H1 (cell line): ENCODE data around the gene SLC38A1. TPM values are rescaled to one million over a fixed set of nuclear protein-coding genes. Genes with fewer than 3 reads are reported as not detected.

Experiments used
- CTCF ChIA-PET: fragments of 300-600 bp; sonication (Branson Sonifier 250); formaldehyde crosslinking; loops from one replicate; lab custom pipeline; 2021; ENCODE audit not compliant: partially characterized antibody; lab: Charles Lee
- POLR2A ChIA-PET: fragments of 300-600 bp; sonication (Branson Sonifier 250); formaldehyde crosslinking; loops from one replicate; lab custom pipeline; 2021; ENCODE audit warnings: inconsistent platforms; ENCODE audit not compliant: partially characterized antibody; lab: Charles Lee
- DNase-seq, 2 experiments: peaks; one replicate each; pipeline versions ENCODE4 v3.0.0 to v3.0.0-alpha.2; 2010 to 2022; ENCODE audit warnings: low spot score in 2 of 2, low read depth in 1 of 2, mixed read lengths in 1 of 2
- FAIRE-seq: peaks from 2 replicates; lab custom pipeline; 2011; peaks lifted over from hg19 to GRCh38; lab: Jason Lieb, UNC
- H2AFZ ChIP-seq: 2 replicates; pipeline ENCODE4 v1.8.1; 2012; ENCODE audit warnings: low read length, inconsistent platforms
- H2AK5ac ChIP-seq: 2 replicates; pipeline ENCODE4 v1.6.1; 2013; ENCODE audit warnings: low read depth, low read length
- H2BK120ac ChIP-seq: replicated peaks from 2 replicates; pipeline ENCODE3; 2013; ENCODE audit warnings: low read depth, low read length, inconsistent platforms
- H2BK12ac ChIP-seq: 2 replicates; pipeline ENCODE4 v1.6.1; 2013; ENCODE audit warnings: low read depth, low read length
- H2BK15ac ChIP-seq: 2 replicates; pipeline ENCODE4 v1.6.1; 2013; ENCODE audit warnings: low read length
- H2BK20ac ChIP-seq: 2 replicates; pipeline ENCODE4 v1.6.1; 2013; ENCODE audit warnings: low read length
- H2BK5ac ChIP-seq: 2 replicates; pipeline ENCODE4 v1.6.1; 2013; ENCODE audit warnings: low read depth, low read length
- H3K14ac ChIP-seq: 2 replicates; pipeline ENCODE4 v1.6.1; 2013; ENCODE audit warnings: inconsistent platforms; ENCODE audit not compliant: insufficient read length
- H3K18ac ChIP-seq: 2 replicates; pipeline ENCODE4 v1.6.1; 2013; ENCODE audit warnings: low read length; ENCODE audit errors: extremely low read depth
- H3K23ac ChIP-seq: 2 replicates; pipeline ENCODE4 v1.6.1; 2013; ENCODE audit warnings: inconsistent platforms; ENCODE audit not compliant: insufficient read length
- H3K23me2 ChIP-seq: 2 replicates; pipeline ENCODE4 v1.6.1; 2013; ENCODE audit warnings: low read depth, low read length
- H3K27ac ChIP-seq: 2 replicates; pipeline ENCODE4 v1.6.1; 2011; ENCODE audit warnings: low read depth, low read length, inconsistent platforms
- H3K27me3 ChIP-seq, 4 experiments: replicated peaks in 1 of 4; 1 replicate in 1 of 4; 2 replicates in 3 of 4; pipeline versions ENCODE4 v1.6.1 to v1.8.1; 2011 to 2013; ENCODE audit warnings: low read length in 3 of 4, mild to moderate bottlenecking in 3 of 4, inconsistent platforms in 2 of 4, mixed read lengths in 2 of 4, moderate library complexity in 1 of 4; ENCODE audit not compliant: control insufficient read depth in 3 of 4, insufficient read depth in 3 of 4; ENCODE audit errors: extremely low read depth in 1 of 4
- H3K36me3 ChIP-seq, 4 experiments: 2 replicates each; pipeline versions ENCODE4 v1.6.1 to v1.8.1; 2011 to 2013; ENCODE audit warnings: mild to moderate bottlenecking in 4 of 4, low read length in 3 of 4, moderate library complexity in 2 of 4, control low read depth in 1 of 4, inconsistent platforms in 1 of 4; ENCODE audit not compliant: insufficient read depth in 4 of 4, control insufficient read depth in 2 of 4
- H3K4ac ChIP-seq: replicated peaks from 2 replicates; pipeline ENCODE3; 2013; ENCODE audit warnings: low read length, low read depth, mixed read lengths, inconsistent platforms; ENCODE audit not compliant: insufficient read length
- H3K4me1 ChIP-seq, 4 experiments: replicated peaks in 1 of 4; 1 replicate in 1 of 4; 2 replicates in 3 of 4; pipeline versions ENCODE4 v1.6.1 to v1.8.1; 2011 to 2013; ENCODE audit warnings: low read length in 3 of 4, inconsistent platforms in 2 of 4, mixed read lengths in 1 of 4; ENCODE audit not compliant: insufficient read depth in 4 of 4, control insufficient read depth in 3 of 4
- H3K4me2 ChIP-seq, 2 experiments: 2 replicates each; pipeline versions ENCODE4 v1.6.1 to v1.8.1; 2011 to 2013; ENCODE audit warnings: low read depth in 2 of 2, low read length in 2 of 2, control low read depth in 1 of 2, inconsistent platforms in 1 of 2, mild to moderate bottlenecking in 1 of 2; ENCODE audit not compliant: insufficient read depth in 1 of 2
- H3K4me3 ChIP-seq, 4 experiments: fragments of 200-600, 300-600 bp in 1 of 4; sonication (generic), shearing (Covaris generic), sonication (Bioruptor Twin) in 1 of 4; 2 replicates each; pipeline versions ENCODE4 v1.5.1 to v1.8.1; 2011 to 2016; ENCODE audit warnings: low read length in 4 of 4, low read depth in 3 of 4, control low read depth in 2 of 4, inconsistent platforms in 2 of 4, mild to moderate bottlenecking in 2 of 4, mixed read lengths in 1 of 4, moderate library complexity in 1 of 4; ENCODE audit not compliant: insufficient read depth in 2 of 4; ENCODE audit errors: extremely low read depth in 1 of 4
- H3K56ac ChIP-seq: replicated peaks from 2 replicates; pipeline ENCODE3; 2013; ENCODE audit warnings: low read depth, mild to moderate bottlenecking, mixed read lengths, low read length, inconsistent platforms; ENCODE audit not compliant: insufficient read length
- H3K79me1 ChIP-seq: 2 replicates; pipeline ENCODE4 v1.6.1; 2013; ENCODE audit warnings: low read depth, low read length, control low read depth
- H3K79me2 ChIP-seq, 2 experiments: 2 replicates each; pipeline versions ENCODE4 v1.6.1 to v1.8.1; 2012 to 2013; ENCODE audit warnings: low read length in 2 of 2, mild to moderate bottlenecking in 2 of 2, inconsistent platforms in 1 of 2; ENCODE audit not compliant: insufficient read depth in 2 of 2, control insufficient read depth in 1 of 2
- H3K9ac ChIP-seq, 4 experiments: replicated peaks in 1 of 4; 1 replicate in 1 of 4; 2 replicates in 3 of 4; pipeline versions ENCODE4 v1.6.1 to v1.8.1; 2011 to 2013; ENCODE audit warnings: low read depth in 3 of 4, low read length in 3 of 4, control low read depth in 2 of 4, mild to moderate bottlenecking in 2 of 4, moderate library complexity in 2 of 4, inconsistent platforms in 1 of 4; ENCODE audit errors: extremely low read depth in 1 of 4
- H3K9me3 ChIP-seq, 2 experiments: 2 replicates each; pipeline versions ENCODE4 v1.6.1 to v1.8.1; 2012 to 2013; ENCODE audit warnings: mild to moderate bottlenecking in 2 of 2, moderate library complexity in 2 of 2, control low read depth in 1 of 2, inconsistent platforms in 1 of 2, low read depth in 1 of 2, low read length in 1 of 2, mixed read lengths in 1 of 2; ENCODE audit not compliant: insufficient read depth in 2 of 2
- H4K20me1 ChIP-seq, 2 experiments: replicated peaks in 1 of 2; 2 replicates each; pipeline versions ENCODE3 to v1.8.1; 2011 to 2013; ENCODE audit warnings: inconsistent platforms in 2 of 2, low read length in 2 of 2, mild to moderate bottlenecking in 1 of 2; ENCODE audit not compliant: insufficient read depth in 2 of 2, control insufficient read depth in 1 of 2
- H4K5ac ChIP-seq: 2 replicates; pipeline ENCODE4 v1.6.1; 2013; ENCODE audit warnings: low read length, low read depth, mixed read lengths, inconsistent platforms; ENCODE audit not compliant: insufficient read length
- H4K8ac ChIP-seq: 2 replicates; pipeline ENCODE4 v1.8.0; 2013; ENCODE audit warnings: mild to moderate bottlenecking, moderate library complexity, low read length, inconsistent platforms; ENCODE audit not compliant: insufficient read depth; ENCODE audit errors: extremely low read depth
- H4K91ac ChIP-seq: replicated peaks from 2 replicates; pipeline ENCODE3; 2013; ENCODE audit warnings: low read length, mixed read lengths, inconsistent platforms; ENCODE audit not compliant: insufficient read length
- CHD1 ChIP-seq: IDR thresholded peaks from 2 replicates; pipeline ENCODE4 v1.6.1; 2012; ENCODE audit warnings: low read depth, low read length, improper control_type of control experiment
- EZH2 ChIP-seq: fragments of 200-600 bp; sonication (generic); IDR thresholded peaks from 2 replicates; pipeline ENCODE4 v1.7.1; 2012; ENCODE audit warnings: low read depth, mild to moderate bottlenecking, moderate library complexity, low read length, inconsistent platforms; ENCODE audit not compliant: severe bottlenecking
- NANOG ChIP-seq: IDR thresholded peaks from 2 replicates; pipeline ENCODE4 v1.6.1; 2011; ENCODE audit warnings: low read length, low read depth, mild to moderate bottlenecking, inconsistent platforms; ENCODE audit not compliant: insufficient read depth, poor library complexity, severe bottlenecking
- SIX5 ChIP-seq: IDR thresholded peaks from 2 replicates; pipeline ENCODE4 v1.6.1; 2011; ENCODE audit warnings: mild to moderate bottlenecking, low read depth, low read length
- WGBS, 2 experiments: shearing (Covaris generic) in 1 of 2; methylation state at CpG; one replicate each; pipeline versions ENCODE4 v1.1.6 to v1.1.7; 2013 to 2015; ENCODE audit warnings: low lambda C conversion rate in 2 of 2, mixed read lengths in 2 of 2, inconsistent platforms in 1 of 2, low coverage in 1 of 2, missing lambda C conversion rate in 1 of 2; ENCODE audit not compliant: insufficient replicate concordance in 2 of 2, insufficient coverage in 1 of 2, insufficient read length in 1 of 2; ENCODE audit errors: extremely low coverage in 1 of 2, missing lambda C conversion rate in 1 of 2; 5-methylcytosine and 5-hydroxymethylcytosine counted together
- polyA plus RNA-seq, 7 experiments: library from polyadenylated mRNA; depleted of rRNA in 3 of 7; stranded (reverse) in 5 of 7; unstranded in 2 of 7; fragments of >200 nt in 5 of 7; fragments of 200-250 nt in 2 of 7; gene quantifications; 1 replicate in 5 of 7; 2 replicates in 1 of 7; 4 replicates in 1 of 7; pipeline versions ENCODE4 v1.2.1 to v1.2.3, GENCODE V29; 2011 to 2013; ENCODE audit warnings: missing spikeins in 2 of 7, mixed read lengths in 2 of 7
- total RNA-seq: library from RNA; stranded (reverse); fragmentation: NEBNext Ultra II Directional; extraction: Animal tissue kit (Norgen Biotek cat#: 25700); gene quantifications from 2 replicates; pipeline ENCODE4 v1.2.1, GENCODE V29; 2021
- TF ChIP-seq, protein P1 (sequence below): IDR thresholded peaks from 2 replicates; pipeline ENCODE4 v1.6.1; 2012; ENCODE audit warnings: low read length, inconsistent platforms

Gene SLC38A1
- total and polyA plus RNA-seq, 2 of the 8 experiments (the other 6 are each of a cell fraction or from before 2014, with no cell fraction given), result 83.4 to 242 TPM

DNA sequence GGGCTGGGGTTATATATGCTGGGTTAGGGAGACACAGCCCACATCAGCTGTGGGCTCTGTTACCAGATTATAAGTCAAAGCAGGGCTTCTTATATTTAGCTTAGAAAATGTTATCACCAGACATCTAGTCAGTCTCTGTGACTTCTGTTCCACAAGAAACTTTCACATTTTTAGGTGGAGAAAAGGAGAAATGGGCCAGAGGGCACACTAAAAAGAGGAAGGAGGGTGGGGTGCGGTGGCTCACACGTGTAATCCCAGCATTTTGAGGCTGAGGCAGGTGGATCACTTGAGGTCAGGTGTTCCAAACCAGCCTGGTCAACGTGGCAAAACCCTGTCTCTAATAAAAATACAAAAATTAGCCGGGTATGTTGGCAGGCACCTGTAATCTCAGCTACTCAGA lies 28.0 kb upstream of the SLC38A1 start:
- Histone ChIP-seq H3K4me3 (no peak overlapping the region), H3K56ac (no peak overlapping the region), H2BK20ac (no peak overlapping the region), H3K23me2 (no peaks in the 10 kb centered on the region), H3K4me2 (no peak overlapping the region), H4K91ac (no peak overlapping the region), H2AFZ (no peak overlapping the region), H3K36me3 (no peaks in the 10 kb centered on the region), H3K4me1 (peaks cover 0 to 11% (median 5%) of the 10 kb centered on the region in 4 experiments; a peak in 2 of 7 replicates)
- DNase-seq, result no peak
- TF ChIP-seq SIX5, result no peak
- TF ChIP-seq NANOG, result no peak
- TF ChIP-seq CHD1, result no peak
- TF ChIP-seq EZH2, result no peak
- TF ChIP-seq, protein P1, sequence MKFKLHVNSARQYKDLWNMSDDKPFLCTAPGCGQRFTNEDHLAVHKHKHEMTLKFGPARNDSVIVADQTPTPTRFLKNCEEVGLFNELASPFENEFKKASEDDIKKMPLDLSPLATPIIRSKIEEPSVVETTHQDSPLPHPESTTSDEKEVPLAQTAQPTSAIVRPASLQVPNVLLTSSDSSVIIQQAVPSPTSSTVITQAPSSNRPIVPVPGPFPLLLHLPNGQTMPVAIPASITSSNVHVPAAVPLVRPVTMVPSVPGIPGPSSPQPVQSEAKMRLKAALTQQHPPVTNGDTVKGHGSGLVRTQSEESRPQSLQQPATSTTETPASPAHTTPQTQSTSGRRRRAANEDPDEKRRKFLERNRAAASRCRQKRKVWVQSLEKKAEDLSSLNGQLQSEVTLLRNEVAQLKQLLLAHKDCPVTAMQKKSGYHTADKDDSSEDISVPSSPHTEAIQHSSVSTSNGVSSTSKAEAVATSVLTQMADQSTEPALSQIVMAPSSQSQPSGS, result no peak
- TF ChIP-seq, all 59 proteins: peak for 0
- no peak for FAIRE-seq
- Histone ChIP-seq H4K5ac (no peak overlapping the region), H3K14ac (no peak overlapping the region), H3K27ac (no peak overlapping the region), H3K4ac (no peak overlapping the region), H2BK12ac (no peak overlapping the region), H2BK120ac (no peak overlapping the region), H3K23ac (no peak overlapping the region), H3K27me3 (no peaks in the 10 kb centered on the region), H4K8ac (no peak overlapping the region), H3K9ac (no peak overlapping the region), H3K79me1 (no peaks in the 10 kb centered on the region), H2BK5ac (no peak overlapping the region), H4K20me1 (no peaks in the 10 kb centered on the region), H2BK15ac (no peak overlapping the region), H3K79me2 (no peaks in the 10 kb centered on the region), H2AK5ac (no peak overlapping the region), H3K18ac (no peak overlapping the region), H3K9me3 (peaks cover under 1 to 11% of the 10 kb centered on the region in 2 experiments; a peak in 3 of 4 replicates)
- WGBS, 2 experiments, result 84% methylated on average over 4 of the region's 4 CpGs; no CpG with 5 or more reads in 1 of the 2 experiments
- CTCF ChIA-PET, result interaction anchor here (1.0 to 1.1 kb wide), 2 partner anchors 28 to 167 kb away, joined by 3 read pairs; partner anchors contain the start of gene SLC38A1
- POLR2A ChIA-PET, result interaction anchor here (0.6 to 1.0 kb wide), 3 partner anchors 14 to 34 kb away, joined by 3 read pairs; no protein-coding TSS in a partner anchor
